ENCODE measurements around the gene ANXA11. TPM values are rescaled to one million over a fixed set of nuclear protein-coding genes. Genes with fewer than 3 reads are reported as not detected.

ANXA11 gene
- total RNA-seq, 4 donors from 2014 or later = 134 to 247 (median 219) TPM

DNA sequence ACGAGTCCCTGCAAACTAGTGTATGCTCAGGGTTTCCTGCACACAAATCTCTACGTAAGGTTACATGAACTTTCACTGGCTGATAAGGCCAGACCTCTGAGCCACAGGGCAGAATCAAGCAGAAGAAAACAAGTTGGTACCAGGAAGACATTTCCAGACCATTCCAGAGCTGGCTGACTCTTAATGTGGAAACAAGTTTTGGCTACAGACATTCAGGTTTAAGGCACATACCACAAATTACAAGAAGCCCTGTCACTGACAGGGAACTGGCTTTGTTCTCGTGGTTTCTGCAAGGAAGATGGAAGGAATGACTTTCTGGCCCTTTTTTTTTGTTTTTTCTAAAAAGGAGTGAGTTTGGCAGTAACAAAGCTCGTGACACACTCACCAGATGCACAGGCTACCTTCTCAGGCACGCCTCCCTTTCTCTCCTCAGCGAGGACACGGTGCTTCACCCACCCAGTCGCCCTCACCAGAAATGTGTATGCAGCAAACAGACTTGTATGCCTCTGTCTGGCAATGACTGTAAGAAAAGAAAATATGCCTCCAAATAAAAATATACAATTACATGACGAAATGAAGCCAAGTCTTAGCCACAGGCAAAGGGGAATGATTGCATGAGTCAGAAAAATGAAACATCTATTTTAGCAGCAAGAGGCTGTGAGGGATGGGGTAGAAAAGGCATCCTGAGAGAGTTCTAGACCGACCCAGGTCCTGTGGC, 50.2 kb downstream of the ANXA11 start:
- DNase-seq = no peak
- WGBS, 2 donors (ENCODE audit: low coverage in 1 of 2) = 54 to 77% methylated on average over 7 to 10 of the region's 10 CpGs
- Histone ChIP-seq H3K36me3 (peaks cover 0 to 42% (median 20%) of the 10 kb centered on the region in 4 donors), H3K27ac (peak overlapping the region; percentile 30 to 76 (median 49)), H3K4me3 (no peak overlapping the region), H3K27me3 (no peaks in the 10 kb centered on the region), H3K4me1 (peaks cover 8 to 33% (median 10%) of the 10 kb centered on the region in 4 donors), H3K9me3 (no peaks in the 10 kb centered on the region)
- intact Hi-C loops (cut with DNase I; ENCODE audit: low total_unique reads) = loop anchor here (5.0 kb wide), 1 partner anchor 52 kb away; the partner anchor contains the start of gene ANXA11
- TF ChIP-seq POLR2AphosphoS5 (IDR thresholded peaks at IDR 0.05) (peak in 1 of 3 donors; percentile 33), POLR2A (IDR thresholded peaks at IDR 0.05) (no peak)
- in situ Hi-C loops (cut with MboI; ENCODE audit: low pct_ligation_motif_present in 1 of 4, low pct_unique_long_range_greater_than_20kb in 1 of 4, low sequenced_read_pairs in 3 of 4) = loop anchor here in 3 of 4 donors (5.0 to 10.0 kb wide), 3 partner anchors 57 to 62 kb away; no protein-coding TSS in a partner anchor

DNA sequence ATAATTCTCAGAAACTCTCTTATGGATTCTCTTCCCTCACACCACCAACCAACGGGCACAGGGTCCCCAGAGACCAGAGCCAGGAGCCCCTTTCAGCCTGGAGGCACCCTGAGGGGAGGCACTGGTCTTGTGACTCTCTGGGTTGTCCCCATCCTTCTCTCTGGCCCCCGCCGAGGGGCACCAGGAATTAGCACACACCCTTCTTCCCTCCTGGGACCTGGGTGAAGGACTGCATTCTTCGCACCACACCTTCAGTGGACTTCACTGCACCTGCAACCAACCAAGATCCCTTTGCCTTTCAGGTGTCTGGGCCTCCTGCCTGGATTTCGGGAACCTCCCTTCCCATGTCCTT, 50.7 kb downstream of the ANXA11 start:
- H3K4me1 ChIP-seq = peaks cover 8 to 37% (median 13%) of the 10 kb centered on the region in 4 donors
- TF ChIP-seq POLR2AphosphoS5 (IDR thresholded peaks at IDR 0.05) = no peak
- TF ChIP-seq EP300 (IDR thresholded peaks at IDR 0.05; ENCODE audit: low read depth) = no peak
- TF ChIP-seq, protein P1, sequence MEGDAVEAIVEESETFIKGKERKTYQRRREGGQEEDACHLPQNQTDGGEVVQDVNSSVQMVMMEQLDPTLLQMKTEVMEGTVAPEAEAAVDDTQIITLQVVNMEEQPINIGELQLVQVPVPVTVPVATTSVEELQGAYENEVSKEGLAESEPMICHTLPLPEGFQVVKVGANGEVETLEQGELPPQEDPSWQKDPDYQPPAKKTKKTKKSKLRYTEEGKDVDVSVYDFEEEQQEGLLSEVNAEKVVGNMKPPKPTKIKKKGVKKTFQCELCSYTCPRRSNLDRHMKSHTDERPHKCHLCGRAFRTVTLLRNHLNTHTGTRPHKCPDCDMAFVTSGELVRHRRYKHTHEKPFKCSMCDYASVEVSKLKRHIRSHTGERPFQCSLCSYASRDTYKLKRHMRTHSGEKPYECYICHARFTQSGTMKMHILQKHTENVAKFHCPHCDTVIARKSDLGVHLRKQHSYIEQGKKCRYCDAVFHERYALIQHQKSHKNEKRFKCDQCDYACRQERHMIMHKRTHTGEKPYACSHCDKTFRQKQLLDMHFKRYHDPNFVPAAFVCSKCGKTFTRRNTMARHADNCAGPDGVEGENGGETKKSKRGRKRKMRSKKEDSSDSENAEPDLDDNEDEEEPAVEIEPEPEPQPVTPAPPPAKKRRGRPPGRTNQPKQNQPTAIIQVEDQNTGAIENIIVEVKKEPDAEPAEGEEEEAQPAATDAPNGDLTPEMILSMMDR (IDR thresholded peaks at IDR 0.05) = no peak
- no peak for TF ChIP-seq POLR2A (IDR thresholded peaks at IDR 0.05)
- no peaks in the 10 kb centered on the region for H3K27me3 ChIP-seq
- intact Hi-C loops (cut with DNase I; ENCODE audit: low total_unique reads) (no loop called here), in situ Hi-C loops (cut with MboI; ENCODE audit: low pct_ligation_motif_present in 1 of 4, low pct_unique_long_range_greater_than_20kb in 1 of 4, low sequenced_read_pairs in 3 of 4) (loop anchor here in 3 of 4 donors (5.0 to 10.0 kb wide), 3 partner anchors 58 to 63 kb away; no protein-coding TSS in a partner anchor)
- no peak overlapping the region for H3K4me3 ChIP-seq
- H3K36me3 ChIP-seq = peaks cover 0 to 42% (median 20%) of the 10 kb centered on the region in 4 donors
- DNase-seq = no peak
- peak overlapping the region; percentile 30 to 76 (median 49) for H3K27ac ChIP-seq
- H3K9me3 ChIP-seq = no peaks in the 10 kb centered on the region
- 93 to 100% methylated on average over 1 to 5 of the region's 5 CpGs for WGBS, 2 donors (ENCODE audit: low coverage in 1 of 2)

- intact Hi-C loops (cut with DNase I; ENCODE audit: low total_unique reads) = no loop called here
- Histone ChIP-seq H3K4me1 (peaks cover 6 to 27% (median 10%) of the 10 kb centered on the region in 4 donors), H3K27me3 (no peaks in the 10 kb centered on the region), H3K36me3 (peaks cover 0 to 49% (median 22%) of the 10 kb centered on the region in 4 donors), H3K9me3 (no peaks in the 10 kb centered on the region), H3K27ac (no peak overlapping the region), H3K4me3 (no peak overlapping the region)
- 29 to 70% methylated on average over 1 to 3 of the region's 3 CpGs for WGBS, 2 donors (ENCODE audit: low coverage in 1 of 2)
- DNase-seq = no peak
- TF ChIP-seq, protein P1 (IDR thresholded peaks at IDR 0.05) = no peak
- peak in 1 of 3 donors; percentile 29 for TF ChIP-seq POLR2AphosphoS5 (IDR thresholded peaks at IDR 0.05)
- in situ Hi-C loops (cut with MboI; ENCODE audit: low pct_ligation_motif_present in 1 of 4, low pct_unique_long_range_greater_than_20kb in 1 of 4, low sequenced_read_pairs in 3 of 4) = loop anchor here in 3 of 4 donors (5.0 to 10.0 kb wide), 3 partner anchors 59 to 64 kb away; no protein-coding TSS in a partner anchor
Measured at GRCh38 chr10:80153460-80153859, 51.9 kb downstream of the ANXA11 start.

DNA sequence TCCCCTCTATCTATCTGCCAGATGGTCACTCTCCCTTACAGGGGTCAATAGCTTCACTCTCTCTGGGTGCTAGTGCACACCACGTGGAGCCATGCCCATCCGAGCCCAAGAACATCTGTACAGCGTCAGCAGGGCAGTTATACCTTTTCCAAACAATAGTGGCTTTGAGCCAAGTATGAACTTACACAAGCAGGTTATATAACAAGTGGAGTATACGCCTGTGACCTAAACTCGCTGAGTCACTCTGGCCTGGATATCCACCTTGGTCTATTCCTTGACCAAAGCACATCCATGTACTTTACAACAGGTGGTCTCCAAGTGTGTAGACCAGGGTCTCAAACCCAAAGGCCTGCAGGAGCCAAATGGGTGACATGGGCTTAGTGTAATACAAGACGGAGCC, 52.5 kb downstream of the ANXA11 start:
- Histone ChIP-seq H3K4me3 (no peak overlapping the region), H3K4me1 (peaks cover 0 to 20% (median 4%) of the 10 kb centered on the region in 4 donors), H3K36me3 (peaks cover 0 to 47% (median 22%) of the 10 kb centered on the region in 4 donors), H3K9me3 (no peaks in the 10 kb centered on the region), H3K27me3 (no peaks in the 10 kb centered on the region), H3K27ac (no peak overlapping the region)
- intact Hi-C loops (cut with DNase I; ENCODE audit: low total_unique reads) = no loop called here
- TF ChIP-seq POLR2A (IDR thresholded peaks at IDR 0.05) (no peak), EP300 (IDR thresholded peaks at IDR 0.05; ENCODE audit: low read depth) (no peak), POLR2AphosphoS5 (IDR thresholded peaks at IDR 0.05) (no peak)
- TF ChIP-seq, protein P1 (IDR thresholded peaks at IDR 0.05) = no peak
- 89 to 100% methylated on average over 1 to 6 of the region's 6 CpGs for WGBS, 2 donors (ENCODE audit: low coverage in 1 of 2)
- in situ Hi-C loops (cut with MboI; ENCODE audit: low pct_ligation_motif_present in 1 of 4, low pct_unique_long_range_greater_than_20kb in 1 of 4, low sequenced_read_pairs in 3 of 4) = loop anchor here in 3 of 4 donors (5.0 to 10.0 kb wide), 3 partner anchors 59 to 64 kb away; no protein-coding TSS in a partner anchor
- DNase-seq = no peak
